HEK293T (cell line): Measurements from ENCODE around the gene NHLRC3.

Source experiments
- ARNT ChIP-seq: fragments of 450-650 bp; IDR thresholded peaks from 2 replicates; pipeline ENCODE4 v1.6.1; 2017; ENCODE audit warnings: mild to moderate bottlenecking
- BHLHE40 ChIP-seq: fragments of 450-650 bp; IDR thresholded peaks from 2 replicates; pipeline ENCODE4 v1.6.1; 2016; ENCODE audit warnings: mild to moderate bottlenecking, moderate library complexity, borderline replicate concordance
- CTBP1 ChIP-seq: fragments of 450-650 bp; IDR thresholded peaks from 2 replicates; pipeline ENCODE4 v1.6.1; 2016; ENCODE audit warnings: borderline replicate concordance
- ELF4 ChIP-seq: fragments of 450-650 bp; IDR thresholded peaks from 2 replicates; pipeline ENCODE4 v1.6.1; 2017; ENCODE audit warnings: antibody characterized with exemption
- FOXK2 ChIP-seq: fragments of 450-650 bp; IDR thresholded peaks from 2 replicates; pipeline ENCODE4 v1.6.1; 2016; ENCODE audit warnings: mild to moderate bottlenecking
- HDGF ChIP-seq: fragments of 450-650 bp; IDR thresholded peaks from 2 replicates; pipeline ENCODE4 v1.6.1; 2017; ENCODE audit warnings: antibody characterized with exemption, borderline replicate concordance
- L3MBTL2 ChIP-seq: fragments of 450-650 bp; conservative IDR thresholded peaks from 2 replicates; pipeline ENCODE4 v1.6.1; 2016; ENCODE audit warnings: mild to moderate bottlenecking
- NFRKB ChIP-seq: fragments of 450-650 bp; IDR thresholded peaks from 2 replicates; pipeline ENCODE4 v1.6.1; 2016; ENCODE audit warnings: mild to moderate bottlenecking, moderate library complexity
- SP1 ChIP-seq: fragments of 450-650 bp; IDR thresholded peaks from 2 replicates; pipeline ENCODE4 v1.6.1; 2017
- SUZ12 ChIP-seq: fragments of 450-650 bp; IDR thresholded peaks from 2 replicates; pipeline ENCODE4 v1.6.1; 2016; ENCODE audit warnings: mild to moderate bottlenecking
- TARDBP ChIP-seq: fragments of 450-650 bp; IDR thresholded peaks from 2 replicates; pipeline ENCODE4 v1.6.1; 2016

DNA sequence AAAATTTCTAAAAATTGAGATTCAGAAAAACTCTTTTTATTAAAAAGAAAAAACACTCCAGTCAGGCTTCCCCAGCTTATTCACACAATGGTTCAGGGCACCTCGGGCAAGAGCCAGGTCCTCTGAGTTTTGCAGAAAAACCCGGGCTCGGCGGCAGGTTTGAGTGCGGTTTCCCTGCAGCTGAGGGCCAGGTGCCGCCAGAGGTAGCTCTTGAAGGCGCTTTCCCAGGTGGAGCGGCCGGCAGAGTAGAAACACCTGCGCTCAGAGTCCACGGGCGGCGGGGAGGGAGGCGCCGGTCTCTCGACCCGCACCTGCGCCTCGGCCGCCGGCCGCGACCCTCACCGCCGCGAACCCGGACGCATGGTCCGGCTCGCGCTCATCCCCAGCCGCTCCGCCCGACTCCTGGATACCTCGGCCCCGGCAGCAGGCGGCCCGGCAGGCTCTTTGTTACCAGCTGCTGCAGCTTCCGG is 811 bp upstream of the NHLRC3 start:
- TF ChIP-seq BHLHE40 (no peak), SUZ12 (no peak), HDGF (no peak), FOXK2 (no peak), CTBP1 (no peak), L3MBTL2 (no peak), SP1 (no peak), NFRKB (no peak), ELF4 (no peak), ARNT (no peak), TARDBP (no peak)
